Prostate gland (tissue), 2 donors: Measurements from ENCODE around the gene TBC1D16. TPM values are rescaled to one million over a fixed set of nuclear protein-coding genes. Genes with fewer than 3 reads are reported as not detected.

Experiments
- DNase-seq: peaks from one replicate; pipeline ENCODE4 v3.0.0-alpha.2; 2019; ENCODE audit warnings: low spot score
- H3K27ac ChIP-seq, 2 donors: fragments of 200-600 bp; sonication (generic); 2 replicates each; pipeline ENCODE4 v1.5.1; 2017 to 2019
- H3K27me3 ChIP-seq: fragments of 200-600 bp; sonication (generic); replicated peaks from 2 replicates; pipeline ENCODE4 v1.5.1; 2019; ENCODE audit not compliant: insufficient read depth
- H3K36me3 ChIP-seq, 2 donors: fragments of 200-600 bp; sonication (generic); 1 replicate in 1 of 2; 2 replicates in 1 of 2; pipeline versions ENCODE4 v1.5.1 to v1.8.1; 2017 to 2019
- H3K4me1 ChIP-seq: fragments of 200-600 bp; sonication (generic); replicated peaks from 2 replicates; pipeline ENCODE4 v1.5.1; 2019
- H3K4me3 ChIP-seq, 2 donors: fragments of 200-600 bp; sonication (generic); 2 replicates each; pipeline ENCODE4 v1.5.1; 2017 to 2019
- H3K9me3 ChIP-seq: fragments of 200-600 bp; sonication (generic); 2 replicates; pipeline ENCODE4 v1.5.1; 2017
- POLR2A ChIP-seq: fragments of 450-650 bp; IDR thresholded peaks from one replicate; pipeline ENCODE4 v1.6.1; 2016; ENCODE audit warnings: antibody characterized with exemption, mild to moderate bottlenecking
- POLR2AphosphoS5 ChIP-seq: sonication (generic); formaldehyde crosslinking; IDR thresholded peaks from one replicate; pipeline ENCODE4 v1.6.1; 2017; ENCODE audit warnings: antibody characterized with exemption
- WGBS: methylation state at CpG from one replicate; pipeline ENCODE4 v1.1.5; 2018; 5-methylcytosine and 5-hydroxymethylcytosine counted together
- intact Hi-C: fragments of 100-400 bp; cut with DNase I; formaldehyde crosslinking; loops from one replicate; pipeline ENCODE4 v1.14.2; 2022
- total RNA-seq, 2 donors: library from RNA; depleted of rRNA; stranded (reverse); fragments of >200 nt; gene quantifications; one replicate each; pipeline ENCODE4 v1.1.0, GENCODE V29; 2016
- TF ChIP-seq, protein P1 (sequence below), 4 experiments: fragments of 200-600 bp in 2 of 4; fragments of 450-650 bp in 2 of 4; sonication (generic) in 2 of 4; IDR thresholded peaks; 1 replicate in 3 of 4; 2 replicates in 1 of 4; pipeline ENCODE4 v1.5.1; 2016 to 2019; ENCODE audit warnings: antibody characterized with exemption in 4 of 4, mild to moderate bottlenecking in 2 of 4, moderate library complexity in 2 of 4

Gene TBC1D16
- total RNA-seq, 2 donors from 2014 or later = 29.1 to 41.9 TPM

DNA sequence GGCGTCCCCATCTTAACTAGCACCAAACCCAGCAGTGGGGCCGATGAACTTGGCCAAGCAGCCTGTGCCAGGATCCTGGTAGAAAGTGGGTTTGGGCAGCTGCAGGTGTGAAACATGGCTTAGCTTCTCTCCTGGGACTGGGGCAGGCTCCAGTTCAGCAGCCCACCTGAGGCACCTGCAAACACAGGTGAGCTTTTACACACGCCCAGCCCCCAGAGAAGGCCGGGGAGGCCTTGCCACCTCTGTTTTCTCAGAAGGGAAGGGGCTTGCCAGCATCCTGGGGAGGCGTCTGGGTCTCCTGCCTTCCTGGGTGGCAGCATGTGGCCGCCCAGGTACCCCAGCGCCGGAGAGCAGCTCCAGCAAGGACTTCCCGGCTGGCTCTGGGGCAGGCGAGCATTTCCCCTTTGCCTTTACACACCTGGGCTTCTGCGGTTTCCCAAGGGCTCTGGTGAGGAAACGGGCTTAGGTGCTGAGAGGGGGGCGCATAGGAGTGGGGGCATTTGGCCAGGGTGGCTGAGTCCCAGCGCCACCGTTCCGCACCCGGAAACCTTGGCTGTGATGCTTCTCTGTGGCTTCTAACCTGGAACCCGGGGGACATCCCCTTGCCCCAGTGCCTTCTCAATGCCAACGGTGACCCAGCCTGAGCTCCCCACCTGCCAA is 114.8 kb downstream of the TBC1D16 start:
- TF ChIP-seq POLR2AphosphoS5 = no peak
- no peak for TF ChIP-seq POLR2A
- TF ChIP-seq, protein P1, sequence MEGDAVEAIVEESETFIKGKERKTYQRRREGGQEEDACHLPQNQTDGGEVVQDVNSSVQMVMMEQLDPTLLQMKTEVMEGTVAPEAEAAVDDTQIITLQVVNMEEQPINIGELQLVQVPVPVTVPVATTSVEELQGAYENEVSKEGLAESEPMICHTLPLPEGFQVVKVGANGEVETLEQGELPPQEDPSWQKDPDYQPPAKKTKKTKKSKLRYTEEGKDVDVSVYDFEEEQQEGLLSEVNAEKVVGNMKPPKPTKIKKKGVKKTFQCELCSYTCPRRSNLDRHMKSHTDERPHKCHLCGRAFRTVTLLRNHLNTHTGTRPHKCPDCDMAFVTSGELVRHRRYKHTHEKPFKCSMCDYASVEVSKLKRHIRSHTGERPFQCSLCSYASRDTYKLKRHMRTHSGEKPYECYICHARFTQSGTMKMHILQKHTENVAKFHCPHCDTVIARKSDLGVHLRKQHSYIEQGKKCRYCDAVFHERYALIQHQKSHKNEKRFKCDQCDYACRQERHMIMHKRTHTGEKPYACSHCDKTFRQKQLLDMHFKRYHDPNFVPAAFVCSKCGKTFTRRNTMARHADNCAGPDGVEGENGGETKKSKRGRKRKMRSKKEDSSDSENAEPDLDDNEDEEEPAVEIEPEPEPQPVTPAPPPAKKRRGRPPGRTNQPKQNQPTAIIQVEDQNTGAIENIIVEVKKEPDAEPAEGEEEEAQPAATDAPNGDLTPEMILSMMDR (IDR thresholded peaks at IDR 0.05) = no peak
- Histone ChIP-seq H3K4me1 (peaks cover 10% of the 10 kb centered on the region), H3K9me3 (no peaks in the 10 kb centered on the region), H3K27ac (no peak overlapping the region), H3K36me3 (no peaks in the 10 kb centered on the region), H3K4me3 (no peak overlapping the region), H3K27me3 (no peaks in the 10 kb centered on the region)
- intact Hi-C loops = no loop called here
- DNase-seq = no peak
- WGBS = 80% methylated on average over 18 of the region's 19 CpGs

GRCh38 chr17:79919862-79920720 is 115.6 kb downstream of the TBC1D16 start:
- H3K4me1 ChIP-seq = peaks cover 10% of the 10 kb centered on the region
- TF ChIP-seq POLR2AphosphoS5 (no peak), POLR2A (no peak)
- TF ChIP-seq, protein P1 (IDR thresholded peaks at IDR 0.05) = no peak
- DNase-seq = no peak
- WGBS = 48% methylated on average over 28 of the region's 28 CpGs
- no peaks in the 10 kb centered on the region for H3K36me3 ChIP-seq
- H3K27me3 ChIP-seq = no peaks in the 10 kb centered on the region
- intact Hi-C loops = loop anchor here (10.0 kb wide), 1 partner anchor 175 kb away; no protein-coding TSS in a partner anchor
- H3K9me3 ChIP-seq = no peaks in the 10 kb centered on the region
- H3K4me3 ChIP-seq = no peak overlapping the region
- H3K27ac ChIP-seq = no peak overlapping the region

DNA sequence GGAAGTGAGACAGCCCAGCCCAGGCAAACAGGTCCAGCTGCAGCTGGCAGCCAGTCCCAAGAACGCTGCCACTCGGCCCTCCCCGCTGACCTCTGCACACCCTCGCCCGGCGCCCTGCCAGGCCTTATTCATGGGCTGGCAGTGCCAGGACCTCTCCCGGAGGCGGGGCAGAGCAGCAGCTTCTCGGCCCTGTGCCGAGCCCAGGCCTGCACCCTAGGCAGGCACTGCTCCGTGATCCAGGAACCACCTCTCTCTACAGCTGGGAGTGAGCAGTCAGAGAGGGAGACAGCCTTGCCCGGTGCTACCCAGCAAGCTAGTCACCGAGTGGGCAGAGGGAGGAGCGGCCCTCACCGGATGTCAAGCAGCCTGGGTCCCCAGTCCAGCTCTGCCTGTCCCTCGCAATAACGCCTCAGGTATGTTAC is 116.5 kb downstream of the TBC1D16 start:
- H3K9me3 ChIP-seq = no peaks in the 10 kb centered on the region
- DNase-seq = peak; percentile 89
- peak overlapping the region in 1 of 2 donors; percentile 45 for H3K27ac ChIP-seq
- WGBS = 22% methylated on average over 13 of the region's 17 CpGs
- no peak overlapping the region for H3K4me3 ChIP-seq
- no peaks in the 10 kb centered on the region for H3K27me3 ChIP-seq
- H3K4me1 ChIP-seq = peaks cover 10% of the 10 kb centered on the region
- TF ChIP-seq POLR2AphosphoS5 (peak; percentile 87), POLR2A (no peak)
- TF ChIP-seq, protein P1 (IDR thresholded peaks at IDR 0.05) = no peak
- no peaks in the 10 kb centered on the region for H3K36me3 ChIP-seq
- intact Hi-C loops = loop anchor here (10.0 kb wide), 1 partner anchor 174 kb away; no protein-coding TSS in a partner anchor

DNA sequence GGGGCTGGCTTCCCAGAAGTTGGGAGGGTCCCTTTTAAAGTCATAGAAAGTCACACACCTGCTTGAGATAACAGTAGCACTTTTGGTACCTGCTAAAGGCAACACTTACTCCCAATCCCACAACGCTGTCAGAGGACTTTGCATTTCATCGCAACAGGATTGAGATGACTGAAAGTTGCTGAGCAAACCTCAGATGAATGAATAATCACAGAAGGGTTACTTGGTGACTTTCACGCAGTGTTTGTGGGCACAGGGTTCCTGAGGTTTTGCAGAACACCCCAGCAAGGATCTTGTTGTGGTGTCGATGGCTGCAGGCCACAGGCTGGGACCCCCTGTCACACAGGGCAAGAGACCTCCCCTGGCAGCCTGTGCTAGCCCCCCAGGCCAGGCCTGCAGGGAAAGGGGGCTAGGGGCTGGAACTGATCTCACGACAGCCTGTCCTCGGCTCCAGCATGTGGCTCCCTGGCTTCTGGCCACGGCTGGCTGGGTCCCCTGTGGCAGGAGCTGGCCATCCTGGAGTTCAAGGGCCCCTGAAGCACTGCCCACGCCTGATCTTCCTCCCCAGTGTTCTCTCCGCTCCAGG is 117.0 kb downstream of the TBC1D16 start:
- no peak for DNase-seq
- H3K4me3 ChIP-seq = no peak overlapping the region
- H3K9me3 ChIP-seq = no peaks in the 10 kb centered on the region
- intact Hi-C loops = loop anchor here (10.0 kb wide), 1 partner anchor 174 kb away; no protein-coding TSS in a partner anchor
- no peaks in the 10 kb centered on the region for H3K27me3 ChIP-seq
- TF ChIP-seq, protein P1 (IDR thresholded peaks at IDR 0.05) = no peak
- no peak for TF ChIP-seq POLR2AphosphoS5
- TF ChIP-seq POLR2A = no peak
- H3K4me1 ChIP-seq = peaks cover 10% of the 10 kb centered on the region
- 62% methylated on average over 4 of the region's 9 CpGs for WGBS
- H3K27ac ChIP-seq = peak overlapping the region in 1 of 2 donors; percentile 45
- no peaks in the 10 kb centered on the region for H3K36me3 ChIP-seq
